Vagina (tissue), 2 donors: ENCODE measurements around the gene CUBN. TPM values are rescaled to one million over a fixed set of nuclear protein-coding genes. Genes with fewer than 3 reads are reported as not detected.

Experiments used
- DNase-seq, 2 donors: peaks; one replicate each; pipeline ENCODE4 v3.0.0-alpha.2; 2017; ENCODE audit errors: extremely low spot score in 2 of 2
- H3K27ac ChIP-seq: fragments of 200-600 bp; sonication (generic); one replicate; pipeline ENCODE4 v1.5.1; 2019
- H3K27me3 ChIP-seq: fragments of 200-600 bp; sonication (generic); one replicate; pipeline ENCODE4 v1.5.1; 2019
- H3K36me3 ChIP-seq, 2 donors: fragments of 200-600 bp; sonication (generic); one replicate each; pipeline ENCODE4 v1.5.1; 2017 to 2019
- H3K4me1 ChIP-seq: fragments of 200-600 bp; sonication (generic); one replicate; pipeline ENCODE4 v1.5.1; 2019
- H3K4me3 ChIP-seq, 2 donors: fragments of 200-600 bp; sonication (generic); 1 replicate in 1 of 2; 2 replicates in 1 of 2; pipeline ENCODE4 v1.5.1; 2016 to 2019
- H3K9me3 ChIP-seq: fragments of 200-600 bp; sonication (generic); one replicate; pipeline ENCODE4 v1.5.1; 2019
- POLR2A ChIP-seq, 2 donors: fragments of 450-650 bp; IDR thresholded peaks; one replicate each; pipeline ENCODE4 v1.6.1; 2017; ENCODE audit warnings: antibody characterized with exemption in 2 of 2, mild to moderate bottlenecking in 2 of 2, moderate library complexity in 2 of 2
- POLR2AphosphoS5 ChIP-seq, 2 donors: sonication (generic); formaldehyde crosslinking; IDR thresholded peaks; one replicate each; pipeline ENCODE4 v1.9.0; 2017; ENCODE audit warnings: antibody characterized with exemption in 2 of 2, mild to moderate bottlenecking in 2 of 2, low read depth in 1 of 2; ENCODE audit not compliant: insufficient read depth in 1 of 2
- intact Hi-C: fragments of 100-400 bp; cut with DNase I; formaldehyde crosslinking; loops from one replicate; pipeline ENCODE4 v1.15.1; 2023
- total RNA-seq: library from RNA; depleted of rRNA; stranded (reverse); fragments of >200 nt; gene quantifications from one replicate; pipeline ENCODE4 v1.2.3, GENCODE V29; 2016
- TF ChIP-seq, protein P1 (sequence below), 3 experiments: fragments of 450-650 bp in 2 of 3; fragments of 200-600 bp in 1 of 3; sonication (generic) in 1 of 3; IDR thresholded peaks; one replicate each; pipeline ENCODE4 v1.5.1; 2017 to 2019; ENCODE audit warnings: antibody characterized with exemption in 3 of 3, mild to moderate bottlenecking in 2 of 3, moderate library complexity in 2 of 3

CUBN gene
- total RNA-seq, 1 donor from 2014 or later: 4.4 TPM

GRCh38 chr10:16954280-16955030, 175.2 kb downstream of the CUBN start:
- intact Hi-C loops: no loop called here
- no peak for DNase-seq
- H3K27me3 ChIP-seq: no peaks in the 10 kb centered on the region
- no peaks in the 10 kb centered on the region for H3K9me3 ChIP-seq
- H3K4me1 ChIP-seq: peaks cover 9% of the 10 kb centered on the region
- TF ChIP-seq, protein P1, sequence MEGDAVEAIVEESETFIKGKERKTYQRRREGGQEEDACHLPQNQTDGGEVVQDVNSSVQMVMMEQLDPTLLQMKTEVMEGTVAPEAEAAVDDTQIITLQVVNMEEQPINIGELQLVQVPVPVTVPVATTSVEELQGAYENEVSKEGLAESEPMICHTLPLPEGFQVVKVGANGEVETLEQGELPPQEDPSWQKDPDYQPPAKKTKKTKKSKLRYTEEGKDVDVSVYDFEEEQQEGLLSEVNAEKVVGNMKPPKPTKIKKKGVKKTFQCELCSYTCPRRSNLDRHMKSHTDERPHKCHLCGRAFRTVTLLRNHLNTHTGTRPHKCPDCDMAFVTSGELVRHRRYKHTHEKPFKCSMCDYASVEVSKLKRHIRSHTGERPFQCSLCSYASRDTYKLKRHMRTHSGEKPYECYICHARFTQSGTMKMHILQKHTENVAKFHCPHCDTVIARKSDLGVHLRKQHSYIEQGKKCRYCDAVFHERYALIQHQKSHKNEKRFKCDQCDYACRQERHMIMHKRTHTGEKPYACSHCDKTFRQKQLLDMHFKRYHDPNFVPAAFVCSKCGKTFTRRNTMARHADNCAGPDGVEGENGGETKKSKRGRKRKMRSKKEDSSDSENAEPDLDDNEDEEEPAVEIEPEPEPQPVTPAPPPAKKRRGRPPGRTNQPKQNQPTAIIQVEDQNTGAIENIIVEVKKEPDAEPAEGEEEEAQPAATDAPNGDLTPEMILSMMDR (IDR thresholded peaks at IDR 0.05): no peak
- no peak for TF ChIP-seq POLR2A (IDR thresholded peaks at IDR 0.05)
- TF ChIP-seq POLR2AphosphoS5 (IDR thresholded peaks at IDR 0.05; ENCODE audit: insufficient read depth in 1 of 2, low read depth in 1 of 2): no peak
- H3K4me3 ChIP-seq: no peak overlapping the region
- no peak overlapping the region for H3K27ac ChIP-seq
- no peaks in the 10 kb centered on the region for H3K36me3 ChIP-seq

DNA sequence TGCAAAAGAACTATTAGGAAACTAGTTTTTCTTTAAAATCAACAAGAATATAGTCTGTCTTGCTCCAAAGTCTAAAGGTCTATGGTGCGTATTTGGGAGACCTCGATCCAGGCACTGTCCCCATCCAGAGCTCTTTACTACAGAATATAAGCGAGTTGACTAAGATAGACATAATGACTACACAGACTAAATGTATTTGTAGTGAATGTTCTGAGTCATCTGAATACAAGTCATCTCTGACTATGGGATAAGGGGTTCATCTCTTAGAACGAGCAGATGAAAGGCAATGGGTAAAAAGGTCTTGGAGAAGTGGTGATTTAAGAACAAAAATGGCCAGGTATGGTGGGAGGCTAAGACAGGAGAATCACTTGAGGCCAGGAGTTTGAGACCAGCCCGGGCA, 176.3 kb downstream of the CUBN start:
- TF ChIP-seq POLR2AphosphoS5 (IDR thresholded peaks at IDR 0.05; ENCODE audit: insufficient read depth in 1 of 2, low read depth in 1 of 2) (no peak), POLR2A (IDR thresholded peaks at IDR 0.05) (no peak)
- TF ChIP-seq, protein P1 (IDR thresholded peaks at IDR 0.05): no peak
- intact Hi-C loops: no loop called here
- no peaks in the 10 kb centered on the region for H3K9me3 ChIP-seq

GRCh38 chr10:16952610-16953009, 177.0 kb downstream of the CUBN start:
- H3K9me3 ChIP-seq: no peaks in the 10 kb centered on the region
- H3K4me3 ChIP-seq: no peak overlapping the region
- H3K27me3 ChIP-seq: no peaks in the 10 kb centered on the region
- intact Hi-C loops: no loop called here
- H3K4me1 ChIP-seq: peaks cover 9% of the 10 kb centered on the region
- TF ChIP-seq POLR2AphosphoS5 (IDR thresholded peaks at IDR 0.05; ENCODE audit: insufficient read depth in 1 of 2, low read depth in 1 of 2) (no peak), POLR2A (IDR thresholded peaks at IDR 0.05) (no peak)
- TF ChIP-seq, protein P1 (IDR thresholded peaks at IDR 0.05): no peak
- no peak for DNase-seq
- H3K27ac ChIP-seq: no peak overlapping the region
- H3K36me3 ChIP-seq: no peaks in the 10 kb centered on the region

More for the DNA sequence above, 176.3 kb downstream of the CUBN start:
- Histone ChIP-seq H3K27me3 (no peaks in the 10 kb centered on the region), H3K4me3 (no peak overlapping the region), H3K27ac (no peak overlapping the region), H3K4me1 (peaks cover 9% of the 10 kb centered on the region), H3K36me3 (no peaks in the 10 kb centered on the region)
- no peak for DNase-seq

DNA sequence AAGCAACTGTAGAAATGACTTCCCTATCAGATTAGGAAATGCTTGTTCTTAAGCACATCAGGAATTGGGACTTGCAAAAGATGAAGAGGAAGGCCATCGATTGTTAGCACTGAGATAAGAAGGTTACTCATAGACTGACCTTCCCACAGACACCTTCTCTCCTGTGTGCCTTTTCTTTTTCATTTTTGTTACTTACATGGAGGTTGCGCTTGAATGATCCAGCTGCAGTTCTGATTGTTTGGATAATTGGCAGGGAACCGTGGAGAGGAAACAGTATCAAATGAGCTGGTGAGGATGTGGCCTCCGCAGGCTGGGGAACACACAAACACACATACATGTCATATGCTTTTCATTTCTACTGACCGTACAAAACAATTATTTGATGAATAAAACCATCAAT, 177.5 kb downstream of the CUBN start:
- H3K27ac ChIP-seq: no peak overlapping the region
- H3K27me3 ChIP-seq: no peaks in the 10 kb centered on the region
- no peak for DNase-seq
- no peaks in the 10 kb centered on the region for H3K36me3 ChIP-seq
- H3K9me3 ChIP-seq: no peaks in the 10 kb centered on the region
- intact Hi-C loops: no loop called here
- H3K4me1 ChIP-seq: peaks cover 9% of the 10 kb centered on the region
- H3K4me3 ChIP-seq: no peak overlapping the region
- no peak for TF ChIP-seq POLR2A (IDR thresholded peaks at IDR 0.05)
- TF ChIP-seq, protein P1 (IDR thresholded peaks at IDR 0.05): no peak
- no peak for TF ChIP-seq POLR2AphosphoS5 (IDR thresholded peaks at IDR 0.05; ENCODE audit: insufficient read depth in 1 of 2, low read depth in 1 of 2)
